Smooth muscle cell of the brain vasculature (primary cell): Measurements from ENCODE around the gene ADGRA1.
"Not testable (repeated sequence)": the region's sequence is repeated elsewhere in the genome, so short reads cannot be mapped to it uniquely, and the experiment has no call there.

Source experiments
- DNase-seq: peaks from one replicate; pipeline ENCODE4 v3.0.0-alpha.2; 2012; ENCODE audit warnings: low read depth, low spot score

ADGRA1 gene

GRCh38 chr10:133087679-133088178 is at the start of gene ADGRA1:
Gene ADGRA1, plus strand, starts transcription at chr10:133087924. Its CDS starts 986 bp downstream, at chr10:133088910.
- DNase-seq, result no peak

GRCh38 chr10:133038036-133038823 is 49.5 kb upstream of the ADGRA1 start:
- no peak for DNase-seq

GRCh38 chr10:133039107-133039802 is 48.5 kb upstream of the ADGRA1 start:
- DNase-seq, result no peak

- no peak for DNase-seq
Observed at GRCh38 chr10:133039803-133040165, 47.9 kb upstream of the ADGRA1 start.

- no peak for DNase-seq
Observed at GRCh38 chr10:133040198-133040597, 47.5 kb upstream of the ADGRA1 start.

GRCh38 chr10:133041101-133041500 is 46.6 kb upstream of the ADGRA1 start:
- DNase-seq, result no peak

- no peak for DNase-seq
Observed at GRCh38 chr10:133042061-133042460, 45.7 kb upstream of the ADGRA1 start.

- no peak for DNase-seq
Observed at GRCh38 chr10:133042816-133043215, 44.9 kb upstream of the ADGRA1 start.

- DNase-seq, result no peak
Observed at GRCh38 chr10:133043541-133044225, 44.0 kb upstream of the ADGRA1 start.

GRCh38 chr10:133044401-133044811 is 43.3 kb upstream of the ADGRA1 start:
- no peak for DNase-seq

GRCh38 chr10:133045556-133046389 is 42.0 kb upstream of the ADGRA1 start:
- no peak for DNase-seq

GRCh38 chr10:133046390-133046765 is 41.3 kb upstream of the ADGRA1 start:
- DNase-seq, result no peak

GRCh38 chr10:133047526-133048123 is 40.1 kb upstream of the ADGRA1 start:
- no peak for DNase-seq

GRCh38 chr10:133048266-133048665 is 39.5 kb upstream of the ADGRA1 start:
- no peak for DNase-seq

GRCh38 chr10:133048926-133049325 is 38.8 kb upstream of the ADGRA1 start:
- DNase-seq, result no peak

GRCh38 chr10:133049639-133050038 is 38.1 kb upstream of the ADGRA1 start:
- DNase-seq, result no peak

- DNase-seq, result no peak
Observed at GRCh38 chr10:133050371-133050770, 37.4 kb upstream of the ADGRA1 start.

- DNase-seq, result no peak
Observed at GRCh38 chr10:133052076-133052475, 35.6 kb upstream of the ADGRA1 start.

GRCh38 chr10:133053527-133054133 is 34.1 kb upstream of the ADGRA1 start:
- DNase-seq, result not testable (repeated sequence)

- no peak for DNase-seq
Observed at GRCh38 chr10:133055470-133055869, 32.3 kb upstream of the ADGRA1 start.

- no peak for DNase-seq
Observed at GRCh38 chr10:133056001-133056400, 31.7 kb upstream of the ADGRA1 start.
